Left renal pelvis (tissue), 4 donors: ENCODE measurements around the gene RHEX. TPM values are rescaled to one million over a fixed set of nuclear protein-coding genes. Genes with fewer than 3 reads are reported as not detected.
"Not testable (repeated sequence)": the region's sequence is repeated elsewhere in the genome, so short reads cannot be mapped to it uniquely, and the experiment has no call there.

Source experiments
- DNase-seq, 4 donors: peaks; one replicate each; pipeline ENCODE4 v3.0.0-alpha.2; 2013; ENCODE audit warnings: low read depth in 4 of 4, low spot score in 3 of 4
- polyA plus RNA-seq, 4 donors: library from polyadenylated mRNA; unstranded; fragments of 120-200 nt; gene quantifications; one replicate each; pipeline ENCODE4 v1.2.1, GENCODE V29; 2013; ENCODE audit not compliant: insufficient read length in 4 of 4

RHEX gene, protein sequence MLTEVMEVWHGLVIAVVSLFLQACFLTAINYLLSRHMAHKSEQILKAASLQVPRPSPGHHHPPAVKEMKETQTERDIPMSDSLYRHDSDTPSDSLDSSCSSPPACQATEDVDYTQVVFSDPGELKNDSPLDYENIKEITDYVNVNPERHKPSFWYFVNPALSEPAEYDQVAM
- polyA plus RNA-seq, result 1 to 10 TPM in 3 of 4 donors, under 1 TPM in 1; 0.10 to 6.8 (median 3.0) TPM

GRCh38 chr1:206052919-206053610 lies at the start of gene RHEX:
RHEX (plus strand) TSS chr1:206053173; CDS start chr1:206097829, 44,656 bp downstream.
- DNase-seq, result not testable (repeated sequence)

GRCh38 chr1:206003854-206004800 lies 48.8 kb upstream of the RHEX start:
- DNase-seq, result no peak

- no peak for DNase-seq
These were observed 48.1 kb upstream of the RHEX start for GRCh38 chr1:206004826-206005225.

DNA sequence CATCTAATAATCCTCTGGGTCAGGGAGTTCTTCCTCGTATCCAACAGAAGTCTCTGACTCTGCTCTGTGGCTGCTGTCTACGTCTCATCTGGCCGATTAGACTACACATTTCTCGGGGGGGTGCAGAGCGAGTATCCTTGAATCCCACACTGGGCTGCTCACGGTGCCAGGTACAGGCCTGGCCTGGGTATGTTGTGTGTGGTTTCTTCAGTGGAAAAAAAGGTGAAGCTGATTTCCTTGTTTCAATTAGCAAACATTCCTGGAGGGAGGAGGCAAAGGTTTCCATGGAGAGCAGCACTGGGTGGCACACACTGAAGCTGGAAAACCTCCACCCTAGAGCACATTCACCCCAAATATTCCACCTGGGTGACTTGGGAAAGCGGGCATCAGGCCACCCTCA lies 47.7 kb upstream of the RHEX start:
- DNase-seq, result no peak

DNA sequence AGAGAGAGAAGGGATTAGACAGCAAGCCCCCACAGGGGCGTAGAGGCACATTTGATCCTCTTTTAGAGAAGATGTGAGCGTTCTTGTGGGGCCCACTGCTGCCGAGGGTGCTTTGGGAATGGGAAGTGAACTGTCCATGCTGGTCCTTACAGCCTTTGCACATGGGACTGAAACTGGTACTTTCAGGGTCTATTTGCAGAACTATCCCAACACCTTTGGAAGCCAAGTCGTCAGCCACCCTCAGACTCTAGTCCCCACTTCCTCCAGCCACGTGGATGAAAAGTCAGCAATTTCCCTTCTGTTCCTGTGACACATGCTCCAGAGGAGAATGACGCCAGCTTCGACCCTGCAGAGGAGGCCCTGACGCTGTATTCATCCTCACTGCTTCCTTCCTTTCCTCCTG lies 47.2 kb upstream of the RHEX start:
- DNase-seq, result no peak

DNA sequence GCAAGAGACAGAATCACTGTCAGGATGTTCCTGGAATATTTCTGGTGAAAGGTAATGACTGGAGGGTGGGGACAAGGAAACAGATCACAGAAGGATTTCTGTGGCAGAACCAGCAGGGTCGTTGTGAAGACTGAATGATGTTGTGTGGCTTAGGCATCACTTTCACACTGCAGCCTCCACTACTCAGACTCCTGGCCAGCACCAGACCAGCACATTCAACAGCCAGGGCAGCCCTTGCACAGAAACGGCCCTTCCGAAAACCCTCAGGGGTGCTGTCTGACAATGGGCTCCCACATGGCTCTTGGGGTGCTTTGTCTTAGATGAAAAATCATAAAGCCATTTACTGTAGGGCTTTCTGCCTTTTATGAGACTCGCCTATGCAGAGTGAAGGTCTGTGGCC lies 46.0 kb upstream of the RHEX start:
- DNase-seq, result no peak

- DNase-seq, result no peak
These were observed 42.9 kb upstream of the RHEX start for GRCh38 chr1:206010060-206010459.

- DNase-seq, result no peak
These were observed 41.9 kb upstream of the RHEX start for GRCh38 chr1:206011057-206011456.

GRCh38 chr1:206012086-206012859 lies 40.7 kb upstream of the RHEX start:
- DNase-seq, result no peak

DNA sequence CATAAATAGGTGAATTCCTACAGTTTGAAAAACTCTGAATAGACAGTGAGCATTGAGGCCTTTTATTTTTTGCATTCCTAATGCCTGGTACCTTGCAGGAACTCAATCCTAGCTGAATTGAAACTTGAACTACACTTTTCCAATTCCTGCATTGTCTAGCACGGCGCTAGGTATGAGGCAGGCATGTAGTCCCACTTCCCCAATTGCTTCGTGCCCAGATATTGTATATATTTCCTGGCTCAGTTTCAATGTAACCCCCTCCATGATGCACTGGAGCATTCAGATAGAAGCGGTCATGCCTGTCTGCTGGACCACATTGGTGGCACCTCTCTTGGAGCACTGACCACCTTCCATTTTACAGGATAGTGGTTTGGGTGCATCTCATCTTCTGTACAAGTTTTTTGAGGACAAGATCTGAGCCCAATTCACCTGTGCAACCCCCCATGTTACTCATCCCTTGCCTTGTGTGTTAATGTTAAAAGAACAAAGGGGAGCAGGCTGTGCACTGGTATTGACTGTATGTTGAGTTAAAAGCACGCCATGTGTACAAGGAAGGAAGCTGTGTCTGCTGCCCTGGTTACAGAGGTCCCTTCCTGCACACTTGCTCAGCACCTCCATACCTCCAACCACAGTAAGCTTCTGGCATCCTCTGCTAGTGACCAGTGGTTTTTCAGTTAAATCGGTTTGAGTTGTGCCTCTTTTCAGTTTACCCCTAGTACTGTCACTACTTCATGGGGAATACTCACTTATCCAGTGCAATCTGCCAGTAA lies 39.8 kb upstream of the RHEX start:
- no peak for DNase-seq

- DNase-seq, result no peak
These were observed 38.4 kb upstream of the RHEX start for GRCh38 chr1:206014601-206015000.

DNA sequence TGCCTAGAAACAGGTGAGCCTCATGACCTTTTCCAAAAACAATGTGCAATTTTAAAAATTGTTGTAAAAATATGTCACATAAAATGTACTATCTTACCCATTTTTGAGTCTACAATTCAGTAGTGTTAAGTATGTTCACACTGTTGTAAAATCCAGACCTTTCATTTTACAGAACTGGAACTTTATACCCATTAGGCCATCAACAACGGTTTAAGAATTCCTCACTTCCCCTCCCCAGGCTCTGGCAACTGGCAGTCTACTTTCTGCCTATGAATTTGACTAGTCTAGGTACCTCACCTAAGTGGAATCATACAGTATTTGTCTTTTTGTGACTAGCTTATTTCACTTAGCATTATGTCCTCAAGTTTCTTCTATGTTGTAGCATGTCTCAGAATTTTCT lies 37.9 kb upstream of the RHEX start:
- DNase-seq, result no peak

DNA sequence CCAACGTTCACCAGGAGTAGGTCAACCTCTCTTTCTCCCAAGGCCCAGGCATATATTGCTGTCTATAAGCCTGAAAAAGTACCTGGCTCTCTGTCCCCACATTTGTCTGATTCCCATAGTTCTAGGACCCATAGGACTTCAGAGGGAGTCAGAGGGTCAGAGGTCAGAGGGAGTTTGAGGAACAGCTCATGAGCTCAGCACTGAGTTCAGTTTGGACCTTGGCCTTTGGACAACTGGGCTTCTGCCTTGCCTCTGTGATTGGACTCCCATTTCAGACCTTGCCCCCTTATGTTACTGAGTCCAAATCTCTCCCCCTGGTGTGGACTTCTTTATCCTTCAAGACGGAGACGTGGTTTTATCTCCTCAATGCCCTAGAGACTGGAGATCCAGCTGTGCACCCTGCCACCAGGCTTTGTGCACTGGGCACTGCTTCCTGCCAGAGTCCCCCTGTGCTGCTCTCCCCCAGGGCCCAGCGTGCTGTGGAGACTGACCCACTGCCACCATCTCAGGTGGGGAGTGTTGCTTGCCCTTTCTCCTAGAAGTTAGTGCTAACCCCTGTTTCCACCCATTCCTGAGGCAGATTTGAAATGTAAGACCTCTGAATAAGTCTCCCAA lies 32.5 kb upstream of the RHEX start:
- no peak for DNase-seq

DNA sequence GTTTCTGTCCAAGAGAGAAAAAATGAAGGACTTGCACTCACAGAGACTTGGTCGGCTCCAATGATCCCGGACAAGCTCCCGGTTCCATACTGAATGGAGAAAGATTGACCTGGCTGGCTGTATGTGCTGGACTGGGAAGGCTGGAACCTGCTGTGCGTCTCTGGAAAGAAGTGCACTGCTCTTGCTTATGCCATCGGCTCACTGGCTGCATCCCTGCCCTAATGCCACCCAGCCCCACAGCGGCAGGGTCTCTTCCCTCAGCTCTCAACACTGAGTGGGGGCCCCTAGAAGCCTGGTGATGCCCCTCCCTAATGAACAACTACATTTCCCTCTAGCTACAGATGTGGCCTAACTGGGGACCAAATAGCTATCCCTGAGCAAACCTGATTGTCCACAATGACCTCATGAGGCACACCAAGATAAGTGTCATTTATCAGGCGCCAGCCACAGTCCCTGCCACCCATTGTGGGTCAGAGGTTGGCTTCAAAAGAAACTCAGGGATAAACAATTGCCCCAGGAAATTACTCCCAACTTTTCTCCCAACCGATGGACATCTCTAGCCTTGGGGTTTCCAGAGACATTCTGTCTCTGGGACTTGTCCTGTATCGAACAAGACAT lies 31.9 kb upstream of the RHEX start:
- DNase-seq, result no peak

DNA sequence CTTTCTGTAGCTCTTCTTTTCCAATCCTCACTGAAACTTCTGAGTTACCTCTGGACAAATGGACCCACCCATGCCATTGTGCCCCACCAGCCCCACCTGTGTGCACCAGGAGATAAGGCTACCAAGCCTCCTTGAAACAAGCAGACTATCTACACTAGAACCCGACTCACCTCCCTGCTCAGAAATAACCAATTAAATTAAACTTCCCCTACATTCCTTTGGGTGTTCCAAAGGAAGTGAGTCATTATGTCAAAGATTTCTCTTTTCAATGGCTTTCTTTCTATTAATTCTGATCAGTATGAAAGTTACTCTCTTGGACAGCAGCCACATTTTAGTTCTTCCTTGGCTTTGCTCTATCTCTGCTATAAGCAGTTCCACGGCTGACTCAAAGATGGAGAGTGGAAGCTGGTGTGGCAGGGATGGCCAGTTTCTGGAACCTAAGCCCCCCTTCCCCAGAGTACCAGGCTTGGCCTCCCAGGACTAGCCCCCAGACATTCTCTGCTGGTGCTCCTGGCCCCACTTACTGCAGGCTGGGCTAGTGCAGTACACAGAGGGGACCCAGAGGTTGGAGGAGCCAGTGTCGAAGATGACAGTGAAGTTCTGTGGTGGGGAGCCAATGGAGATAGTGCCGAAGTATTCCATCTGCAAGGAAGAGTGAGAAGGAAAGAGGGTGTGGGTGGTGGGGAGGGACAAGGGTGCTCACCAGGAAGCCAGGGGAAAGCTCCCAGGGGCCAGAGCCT lies 31.2 kb upstream of the RHEX start:
- DNase-seq, result no peak

DNA sequence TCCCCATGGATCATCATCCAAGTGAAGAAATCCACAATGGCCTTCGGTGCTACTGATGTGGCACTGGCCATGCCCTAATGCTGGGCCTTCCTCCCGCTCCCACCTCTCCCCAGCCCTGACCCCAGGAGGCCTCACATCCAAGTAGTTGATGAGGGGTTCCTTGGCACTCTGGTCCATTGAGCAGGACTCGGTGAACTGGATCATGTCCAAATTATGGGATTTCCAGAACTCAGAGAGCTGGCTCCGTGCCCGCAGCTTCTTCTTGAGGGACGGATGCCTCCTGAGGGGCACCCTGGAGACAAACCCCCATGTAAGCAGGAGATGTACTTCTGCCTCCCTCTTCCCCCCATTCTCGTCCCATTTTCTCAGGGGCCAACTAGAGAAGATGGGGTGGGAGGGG lies 30.2 kb upstream of the RHEX start:
- no peak for DNase-seq

DNA sequence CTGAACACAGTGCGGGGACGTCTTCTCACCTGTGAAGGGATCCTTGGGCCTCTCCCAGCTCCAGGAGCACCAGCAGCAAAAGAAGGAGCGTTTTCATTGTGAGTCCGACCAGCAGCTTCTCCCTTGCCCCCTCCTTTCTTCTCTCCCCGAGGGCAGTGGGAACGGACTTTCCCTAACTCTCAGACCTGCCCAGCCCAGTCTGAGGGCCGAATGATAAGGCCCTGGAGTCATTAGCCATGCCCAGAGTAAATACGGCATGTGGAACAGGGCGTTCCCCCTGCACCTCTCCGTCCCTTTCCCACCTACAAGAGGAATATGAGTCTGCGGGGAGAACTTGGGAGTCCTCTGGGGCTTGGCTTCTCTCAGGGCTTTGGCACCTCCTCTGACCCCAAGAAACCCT lies 29.3 kb upstream of the RHEX start, which contains the start of gene CTSE:
CTSE (minus strand) TSS at position 201 of the 400 bp plus-strand sequence; CDS start at position 97, 104 bp downstream.
- DNase-seq, result no peak

- no peak for DNase-seq
These were observed 27.6 kb upstream of the RHEX start for GRCh38 chr1:206025283-206025820.
